HG03103 (cell line): ENCODE data around the gene PAK1.
"Not testable (repeated sequence)": the region's sequence is repeated elsewhere in the genome, so short reads cannot be mapped to it uniquely, and the experiment has no call there.

Experiments
- ATAC-seq: cut with Tn5 transposase; IDR thresholded peaks from one replicate; pipeline ENCODE4 v1.9.1; 2021; ENCODE audit warnings: low read depth; ENCODE audit not compliant: unreplicated experiment

Gene PAK1

GRCh38 chr11:77473801-77474683, at the start of gene PAK1:
PAK1 (minus strand) TSS chr11:77474094; CDS start chr11:77392520, 81,574 bp downstream.
- peak; percentile 52 for ATAC-seq

- ATAC-seq: no peak
Observed at GRCh38 chr11:77522215-77522614, 48.3 kb upstream of the PAK1 start.

DNA sequence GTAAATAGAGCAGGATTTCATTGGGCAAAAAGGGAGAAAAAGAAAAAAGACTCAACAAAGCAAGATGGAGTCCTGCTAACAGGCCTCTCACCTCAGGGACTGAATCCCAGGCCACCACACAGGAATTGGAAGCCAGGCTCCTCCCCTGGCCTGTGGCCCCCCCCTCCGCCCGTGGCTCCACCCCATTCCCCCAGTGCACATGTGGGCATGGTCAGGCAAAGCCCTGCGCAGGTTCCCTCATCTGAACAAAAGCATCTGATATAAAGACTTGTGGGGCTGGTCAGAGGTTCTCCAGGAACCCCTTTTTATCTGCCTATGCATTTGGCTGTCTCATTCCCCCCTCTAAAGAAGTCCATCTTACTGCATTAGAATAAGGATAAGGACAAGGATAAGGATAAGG, 46.0 kb upstream of the PAK1 start:
- ATAC-seq: no peak

DNA sequence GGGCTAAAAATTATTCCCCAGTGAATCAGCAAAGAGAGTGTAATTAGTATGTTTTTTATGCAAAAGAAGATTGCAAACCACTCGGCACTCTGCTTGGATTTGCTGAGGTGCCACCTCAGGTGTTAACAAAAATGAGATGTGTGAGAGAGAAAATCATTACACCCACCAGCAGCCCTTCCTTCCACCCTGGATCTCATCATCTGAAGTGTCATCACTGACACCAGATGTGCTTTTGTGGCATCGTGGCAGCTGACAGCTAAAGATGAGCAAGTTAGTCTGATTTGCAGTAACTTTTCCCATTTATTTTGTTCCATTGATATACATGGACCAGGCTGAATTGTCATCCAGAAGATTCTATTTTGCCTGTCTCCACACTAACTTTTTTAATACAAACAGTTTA, 44.6 kb upstream of the PAK1 start:
- no peak for ATAC-seq

GRCh38 chr11:77517753-77518152, 43.9 kb upstream of the PAK1 start:
- ATAC-seq: no peak

DNA sequence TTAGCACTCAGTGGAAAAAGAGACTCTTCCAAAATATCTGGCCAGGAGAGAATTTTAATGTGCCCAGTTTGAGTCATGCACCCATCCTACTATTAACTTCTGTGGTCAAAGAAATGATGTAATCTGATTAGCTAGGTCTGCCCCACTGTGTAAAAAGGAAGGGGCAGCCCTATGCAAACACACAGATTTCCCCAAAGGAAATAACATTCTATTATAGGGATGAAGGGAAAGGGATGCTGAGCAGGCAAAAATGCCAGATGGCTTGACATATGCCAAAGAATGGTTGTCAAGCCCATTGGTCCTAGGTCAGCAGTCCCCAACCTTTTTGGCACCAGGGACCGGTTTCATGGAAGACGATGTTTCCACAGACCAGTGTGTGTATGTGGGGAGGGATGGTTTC, 43.3 kb upstream of the PAK1 start:
- ATAC-seq: no peak

GRCh38 chr11:77515483-77515882, 41.6 kb upstream of the PAK1 start:
- no peak for ATAC-seq

GRCh38 chr11:77515063-77515462, 41.2 kb upstream of the PAK1 start:
- no peak for ATAC-seq

GRCh38 chr11:77512092-77512491, 38.2 kb upstream of the PAK1 start:
- ATAC-seq: no peak

GRCh38 chr11:77510851-77511250, 37.0 kb upstream of the PAK1 start:
- no peak for ATAC-seq

GRCh38 chr11:77510095-77510494, 36.2 kb upstream of the PAK1 start:
- no peak for ATAC-seq

DNA sequence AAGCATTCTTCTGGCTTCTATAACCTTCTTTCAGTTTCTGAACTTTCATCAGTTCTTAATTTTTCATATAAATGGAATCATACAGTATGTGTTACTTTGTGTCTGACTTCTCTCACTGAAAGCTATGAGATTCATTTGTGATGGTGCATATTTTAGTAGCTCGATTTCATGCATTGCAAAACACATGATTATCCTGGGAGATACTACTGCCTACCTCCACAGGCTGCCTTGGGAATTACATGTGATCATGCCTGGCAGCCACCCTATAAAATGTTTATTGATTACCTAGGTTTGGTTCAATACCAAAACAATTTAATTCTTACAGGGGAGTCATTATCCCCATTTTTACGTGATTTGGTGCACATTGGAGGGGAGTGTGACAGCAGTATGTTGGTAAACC, 34.1 kb upstream of the PAK1 start:
- ATAC-seq: no peak

GRCh38 chr11:77506857-77507256, 33.0 kb upstream of the PAK1 start:
- ATAC-seq: no peak

GRCh38 chr11:77505956-77506355, 32.1 kb upstream of the PAK1 start:
- ATAC-seq: no peak

- ATAC-seq: no peak
Observed at GRCh38 chr11:77503006-77503405, 29.1 kb upstream of the PAK1 start.

DNA sequence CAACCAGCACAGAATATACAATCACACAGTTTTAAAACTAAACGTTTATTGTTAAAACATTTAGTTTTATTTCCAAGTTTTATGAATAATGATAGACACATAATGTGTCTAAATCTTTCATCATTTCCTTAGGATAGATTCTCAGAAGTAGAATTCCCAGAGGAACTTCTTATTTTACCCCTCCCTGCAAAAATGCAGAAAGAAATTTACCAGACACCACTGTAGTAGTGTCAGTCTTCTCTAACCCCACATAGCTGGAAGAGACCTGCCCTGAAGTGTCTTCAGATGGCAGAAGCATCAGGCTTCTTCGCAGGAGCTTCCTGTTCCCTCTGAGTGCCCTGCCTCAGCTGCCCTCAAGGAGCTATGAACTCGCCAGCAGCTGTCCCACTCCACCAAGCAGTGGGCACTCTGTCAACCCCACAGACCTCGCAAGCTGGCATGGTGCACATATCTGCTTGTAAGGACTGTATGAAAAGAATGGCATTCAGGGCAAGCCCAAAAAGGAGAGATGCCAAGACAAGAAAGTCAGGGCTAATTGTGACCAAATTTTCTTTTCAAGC, 28.5 kb upstream of the PAK1 start:
- no peak for ATAC-seq

GRCh38 chr11:77501758-77502157, 27.9 kb upstream of the PAK1 start:
- no peak for ATAC-seq

GRCh38 chr11:77497368-77497767, 23.5 kb upstream of the PAK1 start:
- no peak for ATAC-seq

DNA sequence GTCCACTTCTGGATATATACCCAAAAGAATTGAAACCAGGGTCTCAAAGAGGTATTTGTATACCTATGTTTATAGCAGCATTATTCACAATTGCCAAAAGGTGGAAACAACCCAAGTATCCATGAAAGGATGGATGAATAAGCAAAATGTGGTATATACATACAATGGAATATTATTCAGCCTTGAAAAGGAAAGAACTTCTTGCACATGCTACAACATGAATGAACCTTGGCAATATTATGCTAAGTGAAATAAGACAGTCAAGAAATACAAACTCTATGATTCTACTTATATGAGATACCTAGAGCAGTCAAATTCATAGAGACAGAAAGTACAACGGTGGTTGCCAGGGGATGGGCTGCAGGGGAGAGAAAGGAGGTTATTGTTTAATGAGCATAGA, 21.6 kb upstream of the PAK1 start:
- ATAC-seq: no peak

DNA sequence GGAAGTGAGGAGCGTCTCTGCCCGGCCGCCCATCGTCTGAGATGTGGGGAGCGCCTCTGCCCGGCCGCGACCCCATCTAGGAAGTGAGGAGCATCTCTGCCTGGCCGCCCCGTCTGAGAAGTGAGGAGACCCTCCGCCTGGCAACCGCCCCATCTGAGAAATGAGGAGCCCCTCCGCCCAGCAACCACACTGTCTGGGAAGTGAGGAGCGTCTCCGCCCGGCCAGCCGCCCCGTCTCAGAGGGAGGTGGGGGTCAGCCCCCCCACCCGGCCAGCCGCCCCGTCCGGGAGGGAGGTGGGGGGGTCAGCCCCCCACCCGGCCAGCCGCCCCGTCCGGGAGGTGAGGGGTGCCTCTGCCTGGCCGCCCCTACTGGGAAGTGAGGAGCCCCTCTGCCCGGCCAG, 16.1 kb upstream of the PAK1 start:
- not testable (repeated sequence) for ATAC-seq

GRCh38 chr11:77487790-77488189, 13.9 kb upstream of the PAK1 start:
- no peak for ATAC-seq

DNA sequence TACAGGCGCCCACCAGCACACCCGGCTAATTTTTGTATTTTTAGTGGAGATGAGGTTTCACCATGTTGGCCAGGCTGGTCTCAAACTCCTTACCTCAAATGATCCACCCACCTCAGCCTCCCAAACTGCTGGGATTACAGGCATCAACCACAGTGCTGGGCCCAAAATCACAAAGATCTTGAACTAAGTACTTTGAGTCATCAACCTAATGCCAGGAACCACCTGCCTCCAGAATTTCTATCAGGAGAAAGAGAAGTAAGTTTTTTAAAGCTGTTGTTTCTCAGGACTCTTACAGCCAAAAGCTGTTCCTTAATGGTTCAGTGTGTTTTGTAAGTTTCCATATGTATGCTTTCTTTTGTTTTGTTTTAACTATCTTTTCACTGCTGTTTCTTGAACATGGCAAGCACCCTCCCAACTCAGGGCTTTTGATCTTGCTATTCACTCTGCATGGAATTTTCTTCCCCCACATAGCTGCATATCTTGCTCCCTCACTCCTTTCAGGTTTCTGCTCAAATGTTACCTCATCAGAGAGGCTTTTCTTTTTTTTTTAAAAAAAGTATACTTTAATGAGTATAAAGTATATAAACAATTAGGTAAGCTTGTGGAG, 6.0 kb upstream of the PAK1 start:
- no peak for ATAC-seq
